Posterior vena cava (tissue), 2 donors: ENCODE measurements around the gene APH1A. TPM values are rescaled to one million over a fixed set of nuclear protein-coding genes. Genes with fewer than 3 reads are reported as not detected.
"Not testable (repeated sequence)": the region's sequence is repeated elsewhere in the genome, so short reads cannot be mapped to it uniquely, and the experiment has no call there.

ENCODE experiments used
- DNase-seq: peaks from one replicate; pipeline ENCODE4 v3.0.0-alpha.2; 2020; ENCODE audit warnings: low spot score
- intact Hi-C, 2 donors: fragments of 100-400 bp; cut with DNase I; formaldehyde crosslinking; loops; one replicate each; pipeline versions ENCODE4 v1.14.1 to v1.14.2; 2022 to 2023
- total RNA-seq, 2 donors: library from RNA; stranded (reverse); fragmentation: NEBNext Ultra II Directional; extraction: Animal tissue kit (Norgen Biotek cat#: 25700); gene quantifications; one replicate each; pipeline ENCODE4 v1.2.1, GENCODE V29; 2021
- donor health status: DM: yes; HTN: yes; CAD: no.
- donor health status: DM: yes; HTN: yes; CAD: no.

Gene APH1A
- total RNA-seq, 2 donors from 2014 or later, result 56.2 to 68.1 TPM

DNA sequence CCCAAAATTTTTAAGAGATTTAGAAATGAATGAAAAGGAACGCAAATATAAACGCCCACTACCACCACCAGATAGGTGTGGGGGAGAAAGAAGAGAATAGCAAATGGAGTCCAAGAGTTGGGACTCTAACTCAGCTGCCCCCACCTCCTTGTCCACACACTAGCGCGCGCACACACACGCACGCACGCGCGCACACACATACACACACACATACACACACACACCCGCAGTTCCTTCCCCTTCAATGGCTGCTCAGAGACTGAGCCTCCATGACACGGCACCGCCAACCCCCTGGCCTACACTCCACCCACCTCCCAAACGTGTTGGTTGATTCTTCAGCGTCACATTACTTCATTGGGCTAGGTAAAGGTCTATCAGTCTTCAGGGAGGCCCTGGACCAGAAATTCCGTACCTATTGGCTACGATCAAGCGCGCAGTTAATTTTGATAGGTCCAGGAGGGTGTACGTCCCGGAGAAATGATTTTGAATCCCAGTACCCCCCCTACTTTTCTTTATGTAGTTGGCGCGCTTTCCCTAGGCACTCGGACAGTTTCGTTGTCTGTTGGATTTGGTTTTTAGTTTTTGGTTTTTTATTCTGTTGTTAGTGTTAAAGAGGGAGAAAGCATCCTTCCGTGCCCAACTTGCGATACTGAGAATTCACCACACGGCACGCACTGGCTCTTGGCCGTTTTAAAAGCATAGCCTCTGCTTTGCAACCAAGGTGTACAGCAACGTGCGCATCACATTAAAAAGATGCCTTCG, 32.8 kb downstream of the APH1A start, which contains the start of gene ANP32E:
ANP32E (minus strand) TSS at position 261 of the 762 bp plus-strand sequence. CDS start 326 bp downstream, outside the sequence.
- DNase-seq, result peak; percentile 98
- intact Hi-C loops, result no loop called here

DNA sequence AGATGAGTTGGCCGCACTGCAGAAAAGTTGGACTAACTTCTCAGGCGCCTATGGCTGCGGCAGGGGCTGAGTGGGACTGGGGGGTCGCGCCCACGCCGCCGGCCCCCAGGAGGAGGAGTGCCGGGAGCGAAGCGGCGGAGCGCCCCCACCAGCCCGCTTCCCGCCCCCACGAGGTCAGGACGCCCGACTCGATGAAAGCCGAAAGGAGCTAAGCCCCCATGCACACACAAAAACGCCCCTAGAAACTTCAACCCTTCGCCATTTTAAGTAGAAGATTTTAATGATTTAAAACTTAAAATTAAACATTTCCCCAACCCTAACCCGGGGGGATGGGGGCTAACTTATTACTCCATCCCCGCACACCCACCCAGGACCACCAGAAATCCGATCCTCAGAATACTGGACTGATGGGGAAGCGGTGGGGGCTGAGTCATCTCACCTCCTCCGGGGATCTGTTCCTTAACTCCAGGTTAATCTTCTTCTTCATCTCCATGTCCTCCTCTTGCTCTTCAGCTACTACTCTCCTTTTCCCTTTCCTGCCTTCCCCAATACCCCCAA, 33.4 kb downstream of the APH1A start:
- DNase-seq, result peak; percentile 81
- intact Hi-C loops, result no loop called here

DNA sequence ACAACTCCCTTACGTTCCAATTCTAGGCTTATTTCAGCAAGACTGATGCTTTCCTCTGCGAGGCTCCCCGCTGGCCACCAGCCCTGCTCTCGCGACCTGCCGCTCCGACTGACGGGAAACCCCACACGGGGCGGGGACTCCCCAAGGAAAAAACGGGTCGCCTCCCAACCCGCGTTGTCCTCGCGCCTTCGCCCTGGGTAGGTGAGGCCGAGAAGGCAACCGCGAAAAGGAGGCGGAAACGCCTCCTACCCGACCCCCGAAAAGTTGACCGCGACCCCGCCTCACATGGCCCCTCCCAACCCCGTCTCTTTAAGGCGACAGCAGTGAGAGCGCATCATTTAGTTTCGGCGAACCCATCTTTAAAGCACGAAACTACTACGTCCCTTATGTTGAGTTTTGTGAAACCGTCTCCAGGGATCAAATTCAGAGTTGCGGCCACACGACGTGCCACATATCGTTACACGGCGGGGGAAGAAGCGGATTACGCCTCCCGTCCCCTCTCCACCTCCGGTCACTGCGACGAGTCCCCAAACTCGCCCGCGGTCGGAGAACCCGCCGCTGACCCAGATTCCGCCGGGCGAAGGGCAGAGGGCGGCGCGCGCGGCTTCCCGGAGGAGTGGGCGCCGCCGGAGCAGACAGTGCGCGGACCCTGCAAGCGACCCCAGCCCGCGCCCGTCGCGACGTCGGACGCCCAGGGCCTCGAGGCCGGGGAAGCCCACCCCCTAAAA, 34.1 kb downstream of the APH1A start:
- intact Hi-C loops, result no loop called here
- DNase-seq, result peak; percentile 94

DNA sequence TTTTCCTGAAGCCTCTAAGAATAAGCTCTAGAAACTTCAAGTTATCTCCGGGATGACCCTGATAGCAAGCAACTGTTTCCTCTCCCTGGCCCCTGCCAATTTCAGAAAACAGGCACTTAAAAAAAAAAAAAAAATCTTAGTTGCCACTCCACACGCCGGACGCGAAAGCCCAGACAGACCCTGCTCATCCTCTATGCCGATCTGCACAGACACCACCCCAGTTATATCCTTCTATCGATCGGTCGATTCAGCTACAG, 34.6 kb downstream of the APH1A start:
- intact Hi-C loops, result no loop called here
- DNase-seq, result no peak

DNA sequence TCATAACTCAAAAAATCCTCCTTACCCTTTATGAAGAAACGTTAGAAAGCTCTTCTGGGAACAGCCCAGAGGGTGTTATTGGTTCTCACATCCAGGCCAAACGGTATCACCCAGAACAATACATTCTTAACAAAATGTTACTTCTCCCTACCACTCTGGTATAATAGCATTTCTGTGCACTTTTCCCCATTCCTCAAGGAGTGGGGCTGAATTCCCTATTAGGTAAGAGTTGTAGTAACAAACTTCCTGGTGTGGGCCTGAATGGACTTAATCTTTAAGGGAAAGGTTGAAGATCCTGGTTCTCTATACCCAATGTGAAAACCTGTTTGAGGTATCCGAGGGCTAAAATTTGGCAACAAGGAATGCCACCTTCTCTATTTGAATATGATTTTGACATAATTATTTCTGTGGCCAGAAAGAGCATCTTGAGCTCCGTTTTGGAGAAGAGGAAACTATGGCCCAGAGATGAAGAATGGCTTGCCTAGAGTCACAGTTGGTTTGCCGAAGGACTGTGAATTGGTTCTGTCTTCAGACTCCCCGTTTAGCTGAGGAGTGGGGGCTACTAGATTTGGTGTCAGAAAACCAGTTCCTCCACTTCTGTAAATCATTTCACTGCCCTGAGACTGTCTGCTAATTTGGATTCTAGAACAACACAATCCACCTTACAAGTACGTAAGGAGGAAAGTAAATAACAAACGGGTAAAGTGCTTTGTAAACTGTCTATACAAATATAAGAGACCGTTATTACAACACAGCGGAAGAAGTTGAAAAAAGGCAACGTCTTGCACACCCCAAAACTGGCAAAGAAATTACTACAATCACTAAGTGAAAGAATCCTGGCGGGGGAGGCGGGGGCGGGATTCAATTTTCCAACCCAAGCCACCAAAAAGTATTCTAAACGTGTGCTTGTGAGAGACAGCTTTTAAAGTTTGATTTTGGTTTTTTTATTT, 35.2 kb downstream of the APH1A start:
- no peak for DNase-seq
- intact Hi-C loops, result no loop called here

DNA sequence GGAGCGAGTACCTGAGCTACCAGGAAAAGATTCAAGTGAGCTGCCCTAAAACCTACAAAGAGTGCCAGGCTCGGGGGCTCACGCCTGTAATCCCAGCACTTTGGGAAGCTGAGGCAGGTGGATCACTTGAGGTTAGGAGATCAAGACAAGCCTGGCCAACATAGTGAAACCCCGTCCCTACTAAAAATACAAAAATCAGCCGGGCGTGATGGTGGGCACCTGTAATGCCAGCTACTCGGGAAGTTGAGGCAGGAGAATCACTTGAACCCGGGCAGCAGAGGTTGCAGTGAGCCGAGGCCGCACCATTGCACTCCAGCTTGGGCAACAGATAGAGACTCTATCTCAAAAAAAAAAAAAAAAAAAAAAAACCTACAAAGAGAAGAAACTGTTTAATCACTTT, 35.9 kb downstream of the APH1A start:
- intact Hi-C loops, DNase-seq: not testable (repeated sequence)

DNA sequence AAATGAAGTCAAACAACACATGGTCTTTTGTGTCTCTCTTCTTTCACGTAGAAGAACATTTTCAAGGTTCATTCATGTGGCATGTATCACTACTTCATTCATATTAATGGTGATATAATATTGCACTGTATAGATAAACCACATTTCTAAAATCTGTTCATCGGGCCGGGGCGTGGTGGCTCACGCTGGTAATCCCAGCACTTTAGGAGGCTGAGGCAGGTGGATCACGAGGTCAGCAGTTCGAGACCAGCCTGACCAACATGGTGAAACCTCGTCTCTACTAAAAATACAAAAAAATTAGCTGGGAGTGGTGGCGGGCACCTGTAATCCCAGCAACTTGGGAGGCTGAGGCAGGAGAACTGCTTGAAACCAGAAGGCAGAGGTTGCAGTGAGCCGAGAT, 40.6 kb downstream of the APH1A start:
- DNase-seq, intact Hi-C loops: not testable (repeated sequence)

DNA sequence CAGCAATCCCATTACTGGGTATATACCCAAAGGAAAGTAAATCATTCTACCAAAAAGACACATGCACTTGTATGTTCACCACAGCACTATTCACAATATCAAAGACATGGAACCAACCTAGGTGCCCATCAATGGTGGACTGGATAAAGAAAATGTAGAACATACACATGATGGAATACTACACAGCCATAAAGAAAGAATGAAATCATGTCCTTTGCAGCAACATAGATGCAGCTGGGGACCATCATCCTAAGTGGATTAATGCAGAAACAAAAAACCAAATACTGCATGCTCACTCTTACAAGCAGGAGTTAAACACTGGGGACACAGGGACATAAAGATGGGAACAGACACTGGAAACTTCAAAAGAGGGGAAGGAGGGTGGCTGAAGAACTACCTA, 41.6 kb downstream of the APH1A start:
- no peak for DNase-seq
- intact Hi-C loops, result no loop called here

DNA sequence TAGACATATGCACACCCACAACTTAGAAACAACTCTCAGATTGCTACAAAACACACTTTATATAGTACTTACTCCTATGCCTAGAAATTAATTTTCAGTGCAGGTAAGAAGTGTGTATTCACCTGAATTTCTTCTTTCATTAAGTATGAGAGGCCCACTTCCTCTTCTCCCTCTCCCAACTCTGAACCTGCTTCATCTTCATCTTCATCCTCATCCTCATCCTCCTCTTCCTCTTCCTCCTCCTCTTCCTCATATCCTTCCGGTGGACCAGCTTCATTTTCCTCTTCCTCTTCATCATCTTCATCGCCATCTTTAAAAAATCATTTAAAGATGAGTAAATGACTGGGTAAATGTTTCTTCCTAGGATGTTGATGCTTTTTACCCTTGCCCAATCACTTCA, 42.3 kb downstream of the APH1A start:
- intact Hi-C loops, result no loop called here

DNA sequence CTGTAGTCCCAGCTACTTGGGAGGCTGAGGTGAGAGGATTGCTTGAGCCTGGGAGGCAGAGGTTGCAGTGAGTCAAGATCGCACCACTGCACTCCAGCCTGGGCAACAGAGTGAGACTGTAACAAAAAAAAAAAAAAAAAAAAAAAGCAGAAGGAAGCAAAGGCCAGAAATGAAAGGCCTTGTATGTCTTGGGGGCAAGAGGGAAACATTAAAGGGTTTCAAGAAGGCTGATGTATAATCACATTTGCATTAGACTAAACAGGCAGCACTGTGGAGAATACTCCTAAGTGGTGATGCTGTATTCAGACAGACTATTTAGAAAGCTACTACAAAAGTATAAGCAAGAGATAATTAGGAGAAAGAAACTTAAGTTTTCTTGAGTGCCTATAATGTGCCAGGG, 43.3 kb downstream of the APH1A start:
- intact Hi-C loops, result no loop called here
- DNase-seq, result no peak

More for the DNA sequence above, 42.3 kb downstream of the APH1A start:
- no peak for DNase-seq

DNA sequence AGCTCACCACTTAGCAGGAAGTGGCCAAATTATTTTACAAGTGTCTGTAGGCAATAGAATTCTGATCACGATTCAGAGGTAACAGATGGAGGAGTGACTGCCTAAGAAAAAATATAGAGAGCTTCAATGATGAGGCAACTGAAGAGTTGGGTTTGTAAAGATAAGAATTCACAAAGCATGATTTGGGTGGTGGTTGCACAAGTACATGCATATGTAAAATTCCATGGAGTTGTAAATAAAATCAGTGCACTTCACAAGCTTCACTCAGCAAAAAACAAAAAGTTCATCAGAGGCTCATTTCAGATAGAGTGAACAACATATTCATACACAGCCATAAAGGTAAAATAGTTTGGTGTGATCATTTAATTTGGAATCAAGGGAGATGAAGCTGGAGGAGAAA, 43.8 kb downstream of the APH1A start:
- intact Hi-C loops, result no loop called here
- DNase-seq, result no peak

DNA sequence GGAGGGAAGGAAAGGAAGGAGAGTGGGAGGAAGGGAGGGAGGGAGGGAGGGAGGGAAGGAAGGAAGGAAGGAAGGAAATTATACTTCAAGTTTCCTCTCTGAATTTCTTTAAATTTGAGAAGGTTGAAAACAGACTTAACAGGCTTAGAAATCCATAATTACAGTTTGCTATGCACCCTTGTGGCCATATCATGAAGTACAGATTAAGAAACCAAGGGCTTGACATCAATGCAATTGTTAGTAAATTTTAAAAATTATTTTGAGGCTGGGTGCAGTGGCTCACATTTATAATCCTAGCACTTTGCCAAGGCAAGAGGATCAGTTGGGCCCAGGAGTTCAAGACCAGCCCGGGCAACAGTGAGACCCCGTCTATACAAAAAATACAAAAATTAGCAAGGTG, 47.3 kb downstream of the APH1A start:
- intact Hi-C loops, result no loop called here
- no peak for DNase-seq

DNA sequence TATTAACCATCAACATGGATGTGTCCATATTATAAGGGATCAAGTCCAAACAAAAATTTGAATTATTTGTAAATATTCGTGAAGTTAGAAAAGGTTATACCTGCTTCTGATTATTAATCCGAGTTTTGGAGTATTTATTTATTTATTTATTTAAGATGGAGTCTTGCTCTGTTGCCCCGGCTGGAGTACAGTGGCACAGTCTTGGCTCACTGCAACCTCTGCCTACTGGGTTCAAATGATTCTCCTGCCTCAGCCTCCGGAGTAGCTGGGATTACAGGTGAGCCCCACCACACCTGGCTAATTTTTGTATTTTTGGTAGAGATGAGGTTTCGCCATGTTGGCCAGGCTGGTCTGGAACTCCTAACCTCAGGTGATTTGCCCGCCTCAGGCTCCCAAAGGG, 53.0 kb downstream of the APH1A start:
- DNase-seq, intact Hi-C loops: not testable (repeated sequence)

Other genes starting within 250 kb of the APH1A start
- gene VPS45, start 201.2 kb downstream of the APH1A start, total RNA-seq, result 10 to 100 TPM; 42.1 to 44.1 TPM
- gene PLEKHO1, start 119.1 kb downstream of the APH1A start, total RNA-seq, result 100 to 1,000 TPM in 1 of 2 donors, 10 to 100 TPM in 1; 55.6 to 103 TPM
- 10 to 100 TPM; 28.0 to 36.6 TPM for gene ANP32E, start 32.9 kb downstream of the APH1A start, total RNA-seq
- not detected for gene CA14, start 11.2 kb downstream of the APH1A start, total RNA-seq
- 10 to 100 TPM; 39.3 to 44.2 TPM for gene C1orf54, start 3.8 kb upstream of the APH1A start, total RNA-seq
- 1 to 10 TPM; 6.7 to 9.1 TPM for gene CIART, start 13.5 kb upstream of the APH1A start, total RNA-seq
- gene MRPS21, start 24.8 kb upstream of the APH1A start, total RNA-seq, result 10 to 100 TPM; 40.6 to 49.4 TPM
- 10 to 100 TPM; 32.4 to 39.3 TPM for gene PRPF3, start 52.5 kb upstream of the APH1A start, total RNA-seq
- gene RPRD2, start 95.1 kb upstream of the APH1A start, total RNA-seq, result 10 to 100 TPM; 22.4 to 26.2 TPM
- gene TARS2, start 218.4 kb upstream of the APH1A start, total RNA-seq, result 10 to 100 TPM; 10.7 to 16.0 TPM
- gene ECM1, start 239.1 kb upstream of the APH1A start, total RNA-seq, result 10 to 100 TPM; 51.9 to 78.0 TPM
- gene FALEC, start 246.7 kb upstream of the APH1A start, total RNA-seq, result not detected